Transverse colon (tissue), 4 donors: ENCODE measurements around the gene P2RX7. TPM values are rescaled to one million over a fixed set of nuclear protein-coding genes. Genes with fewer than 3 reads are reported as not detected.
A peak's percentile ranks its signal among the peaks of the same experiment; 100 is the strongest.

Experiments
- DNase-seq: peaks from one replicate; pipeline ENCODE4 v3.0.0-alpha.2; 2019
- H3K27ac ChIP-seq, 4 donors: fragments of 200-600 bp; sonication (generic); 2 replicates each; pipeline ENCODE4 v1.5.1; 2016 to 2018; ENCODE audit warnings: inconsistent platforms in 4 of 4
- H3K27me3 ChIP-seq: fragments of 200-600 bp; sonication (generic); 2 replicates; pipeline ENCODE4 v1.5.1; 2017; ENCODE audit warnings: inconsistent platforms
- H3K36me3 ChIP-seq, 4 donors: fragments of 200-600 bp; sonication (generic); 2 replicates each; pipeline ENCODE4 v1.5.1; 2017 to 2019; ENCODE audit warnings: inconsistent platforms in 4 of 4
- H3K4me1 ChIP-seq, 4 donors: fragments of 200-600 bp; sonication (generic); 2 replicates each; pipeline ENCODE4 v1.5.1; 2017 to 2020; ENCODE audit warnings: inconsistent platforms in 4 of 4
- H3K4me3 ChIP-seq, 4 donors: fragments of 200-600 bp; sonication (generic); 1 replicate in 1 of 4; 2 replicates in 3 of 4; pipeline versions ENCODE4 v1.5.1 to v1.6.1; 2017 to 2019; ENCODE audit warnings: inconsistent platforms in 4 of 4
- H3K9me3 ChIP-seq, 2 donors: fragments of 200-600 bp; sonication (generic); 2 replicates each; pipeline ENCODE4 v1.5.1; 2017 to 2019; ENCODE audit warnings: inconsistent platforms in 2 of 2
- EP300 ChIP-seq: sonication (generic); formaldehyde crosslinking; IDR thresholded peaks from one replicate; pipeline ENCODE4 v1.6.1; 2017; ENCODE audit warnings: antibody characterized with exemption, low read depth
- POLR2A ChIP-seq: fragments of 450-650 bp; IDR thresholded peaks from one replicate; pipeline ENCODE4 v1.6.1; 2016; ENCODE audit warnings: antibody characterized with exemption, mild to moderate bottlenecking, moderate library complexity
- POLR2AphosphoS5 ChIP-seq, 3 donors: sonication (generic); formaldehyde crosslinking; IDR thresholded peaks; one replicate each; pipeline ENCODE4 v1.6.1; 2016; ENCODE audit warnings: antibody characterized with exemption in 3 of 3
- WGBS, 2 donors: methylation state at CpG; one replicate each; pipeline ENCODE4 v1.1.5; 2018; ENCODE audit warnings: low coverage in 1 of 2; 5-methylcytosine and 5-hydroxymethylcytosine counted together
- in situ Hi-C, 4 donors: fragments of 200-750 bp; cut with MboI; loops; one replicate each; pipeline versions ENCODE4 v1.15.0 to v1.15.1; 2017; ENCODE audit warnings: low sequenced_read_pairs in 3 of 4, low pct_ligation_motif_present in 1 of 4, low pct_unique_long_range_greater_than_20kb in 1 of 4
- intact Hi-C: fragments of 100-400 bp; cut with DNase I; formaldehyde crosslinking; loops from one replicate; pipeline ENCODE4 v1.15.1; 2023; ENCODE audit warnings: low total_unique reads
- total RNA-seq, 4 donors: library from RNA; depleted of rRNA; stranded (reverse); fragments of >200 nt; gene quantifications; one replicate each; pipeline ENCODE4 v1.1.0, GENCODE V29; 2016
- TF ChIP-seq, protein P1 (sequence below), 5 experiments: fragments of 200-600 bp in 3 of 5; fragments of 450-650 bp in 2 of 5; sonication (generic) in 3 of 5; IDR thresholded peaks; 1 replicate in 2 of 5; 2 replicates in 3 of 5; pipeline ENCODE4 v1.5.1; 2016 to 2017; ENCODE audit warnings: antibody characterized with exemption in 5 of 5, inconsistent platforms in 3 of 5, mild to moderate bottlenecking in 2 of 5, moderate library complexity in 1 of 5

P2RX7 gene
- total RNA-seq, 4 donors from 2014 or later: 0.96 to 7.1 (median 5.1) TPM

DNA sequence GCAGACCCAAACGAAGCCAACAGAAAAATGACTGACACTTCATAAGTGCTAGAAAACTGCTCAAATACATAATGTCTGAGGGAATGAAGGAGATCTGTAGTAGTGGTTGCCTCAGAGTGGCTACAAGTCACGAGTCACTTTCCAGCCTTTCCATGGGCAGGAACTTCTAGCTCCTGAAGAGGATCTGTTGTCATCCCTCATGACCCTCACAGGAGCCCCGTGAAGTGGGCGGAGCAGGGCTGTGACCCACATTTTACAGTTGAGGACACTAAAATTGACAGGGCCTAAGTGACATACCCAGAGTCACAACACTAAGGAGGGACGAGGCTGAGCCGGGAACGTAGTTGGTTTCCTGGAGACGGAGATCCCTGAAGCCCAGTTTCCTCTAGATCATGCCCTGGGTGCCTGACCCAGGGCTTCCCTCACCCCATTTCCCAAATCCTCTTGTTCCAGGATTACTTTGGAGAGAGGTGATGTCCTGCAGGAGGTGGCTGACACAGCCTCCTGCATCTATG, 45.8 kb upstream of the P2RX7 start:
- no peaks in the 10 kb centered on the region for H3K27me3 ChIP-seq
- H3K36me3 ChIP-seq: no peaks in the 10 kb centered on the region
- no peak for DNase-seq
- no peak overlapping the region for H3K27ac ChIP-seq
- in situ Hi-C loops (no loop called here), intact Hi-C loops (no loop called here)
- H3K4me1 ChIP-seq: no peaks in the 10 kb centered on the region
- no peak overlapping the region for H3K4me3 ChIP-seq
- 96% methylated on average over 8 of the region's 8 CpGs; no CpG with 5 or more reads in 1 of the 2 donors for WGBS, 2 donors
- H3K9me3 ChIP-seq: no peaks in the 10 kb centered on the region
- TF ChIP-seq, protein P1, sequence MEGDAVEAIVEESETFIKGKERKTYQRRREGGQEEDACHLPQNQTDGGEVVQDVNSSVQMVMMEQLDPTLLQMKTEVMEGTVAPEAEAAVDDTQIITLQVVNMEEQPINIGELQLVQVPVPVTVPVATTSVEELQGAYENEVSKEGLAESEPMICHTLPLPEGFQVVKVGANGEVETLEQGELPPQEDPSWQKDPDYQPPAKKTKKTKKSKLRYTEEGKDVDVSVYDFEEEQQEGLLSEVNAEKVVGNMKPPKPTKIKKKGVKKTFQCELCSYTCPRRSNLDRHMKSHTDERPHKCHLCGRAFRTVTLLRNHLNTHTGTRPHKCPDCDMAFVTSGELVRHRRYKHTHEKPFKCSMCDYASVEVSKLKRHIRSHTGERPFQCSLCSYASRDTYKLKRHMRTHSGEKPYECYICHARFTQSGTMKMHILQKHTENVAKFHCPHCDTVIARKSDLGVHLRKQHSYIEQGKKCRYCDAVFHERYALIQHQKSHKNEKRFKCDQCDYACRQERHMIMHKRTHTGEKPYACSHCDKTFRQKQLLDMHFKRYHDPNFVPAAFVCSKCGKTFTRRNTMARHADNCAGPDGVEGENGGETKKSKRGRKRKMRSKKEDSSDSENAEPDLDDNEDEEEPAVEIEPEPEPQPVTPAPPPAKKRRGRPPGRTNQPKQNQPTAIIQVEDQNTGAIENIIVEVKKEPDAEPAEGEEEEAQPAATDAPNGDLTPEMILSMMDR (IDR thresholded peaks at IDR 0.05): no peak
- TF ChIP-seq POLR2AphosphoS5 (IDR thresholded peaks at IDR 0.05): no peak
- TF ChIP-seq EP300: no peak
- no peak for TF ChIP-seq POLR2A

DNA sequence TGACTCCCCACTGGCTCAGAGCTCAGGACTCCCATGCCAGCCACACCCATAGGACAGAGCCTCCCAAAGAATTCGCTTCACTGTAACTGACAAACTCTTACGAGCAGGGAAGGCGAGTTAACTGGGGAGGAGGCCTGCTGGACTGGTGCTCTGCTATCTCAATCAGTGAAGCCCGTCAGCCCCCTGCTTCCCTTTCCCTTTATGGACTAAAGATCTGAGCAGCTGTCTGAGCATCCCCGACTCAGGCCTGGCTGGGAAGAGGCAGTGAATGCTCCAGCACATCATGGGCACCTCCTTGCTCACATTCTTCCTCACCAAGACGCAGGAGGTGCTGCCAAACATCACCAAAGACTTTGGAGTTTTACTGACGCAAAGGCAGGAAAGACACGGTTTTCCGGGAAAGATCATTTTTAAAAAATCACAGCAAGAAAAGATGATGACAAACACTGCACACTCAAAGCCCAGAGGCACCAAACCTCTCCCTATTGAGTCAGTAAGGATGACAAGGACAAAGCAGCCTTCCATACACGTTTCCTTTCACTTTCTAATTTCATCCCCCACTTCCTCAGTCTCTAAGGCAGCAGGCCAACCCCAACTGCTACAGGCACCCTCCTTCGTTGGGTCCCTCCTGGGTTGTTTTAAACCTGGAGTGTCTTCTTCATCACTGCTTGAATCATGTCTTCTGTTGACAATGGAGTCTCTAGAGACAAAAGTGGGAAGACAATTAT, 45.0 kb upstream of the P2RX7 start:
- no peaks in the 10 kb centered on the region for H3K4me1 ChIP-seq
- no peaks in the 10 kb centered on the region for H3K36me3 ChIP-seq
- no peak for DNase-seq
- no peaks in the 10 kb centered on the region for H3K27me3 ChIP-seq
- H3K4me3 ChIP-seq: no peak overlapping the region
- WGBS, 2 donors: 53 to 67% methylated on average over 6 to 11 of the region's 11 CpGs
- TF ChIP-seq, protein P1 (IDR thresholded peaks at IDR 0.05): no peak
- no peak for TF ChIP-seq POLR2AphosphoS5 (IDR thresholded peaks at IDR 0.05)
- no peak overlapping the region for H3K27ac ChIP-seq
- intact Hi-C loops: no loop called here
- in situ Hi-C loops: no loop called here
- no peaks in the 10 kb centered on the region for H3K9me3 ChIP-seq

DNA sequence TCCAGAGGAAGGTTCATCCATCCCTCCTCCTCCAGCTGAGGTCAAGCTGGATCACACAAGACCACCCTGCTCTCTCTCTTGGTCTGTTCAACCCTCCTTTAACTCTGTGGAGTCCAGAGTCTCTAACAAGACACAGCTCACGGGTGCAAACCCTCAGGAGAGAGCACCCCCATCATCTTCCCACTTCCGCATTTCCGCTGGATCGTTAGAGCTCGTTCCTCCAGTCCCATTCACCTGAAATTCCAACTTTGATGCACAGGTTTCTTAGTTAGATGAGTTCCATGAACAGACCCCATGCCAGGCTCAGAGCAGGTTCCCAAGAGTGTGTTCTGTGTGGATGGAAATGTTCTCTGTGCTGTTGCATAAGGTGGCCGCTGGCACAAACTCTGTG, 44.5 kb upstream of the P2RX7 start:
- Histone ChIP-seq H3K36me3 (no peaks in the 10 kb centered on the region), H3K27ac (no peak overlapping the region), H3K4me3 (no peak overlapping the region), H3K4me1 (no peaks in the 10 kb centered on the region), H3K9me3 (no peaks in the 10 kb centered on the region), H3K27me3 (no peaks in the 10 kb centered on the region)
- in situ Hi-C loops (no loop called here), intact Hi-C loops (no loop called here)
- TF ChIP-seq EP300: no peak
- TF ChIP-seq POLR2A: no peak
- TF ChIP-seq POLR2AphosphoS5 (IDR thresholded peaks at IDR 0.05): no peak
- TF ChIP-seq, protein P1 (IDR thresholded peaks at IDR 0.05): no peak
- WGBS, 2 donors: 91 to 94% methylated on average over 5 to 6 of the region's 6 CpGs
- no peak for DNase-seq

DNA sequence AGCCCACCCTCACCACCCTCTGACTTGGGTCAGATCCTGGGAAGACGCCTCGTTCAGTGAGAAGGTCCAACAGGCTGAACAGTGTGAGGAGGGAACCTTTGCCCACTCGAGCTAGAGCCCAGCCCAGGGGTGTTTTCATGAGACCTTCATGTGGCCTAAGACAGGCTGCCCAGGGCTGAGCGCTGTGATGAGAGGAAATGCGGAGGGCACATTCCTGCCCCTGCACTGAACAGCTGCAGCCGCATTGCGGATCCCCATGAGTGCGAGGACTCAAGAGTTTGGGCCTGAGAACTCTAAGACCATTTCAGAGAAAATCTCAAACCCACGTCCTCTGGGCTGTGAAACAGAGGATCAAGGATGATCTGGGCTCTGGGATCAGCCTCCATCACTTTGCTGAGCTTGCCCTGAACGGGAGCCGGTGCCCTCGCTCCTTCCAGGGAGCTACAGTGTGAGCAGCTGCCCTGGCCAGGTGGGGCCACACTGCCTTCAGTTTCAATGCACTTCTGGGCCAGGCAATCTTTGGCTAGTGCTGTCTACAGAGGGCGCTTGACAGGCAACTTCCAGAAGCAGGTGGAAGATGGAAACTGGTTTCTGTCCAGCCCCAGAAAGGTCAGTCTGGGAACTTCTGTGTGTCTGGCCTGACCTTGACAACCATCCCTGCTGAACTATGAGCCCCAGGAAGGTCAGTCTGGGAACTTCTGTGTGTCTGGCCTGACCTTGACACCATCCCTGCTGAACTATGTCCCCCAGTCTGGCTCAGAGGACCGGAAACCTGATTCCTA, 43.5 kb upstream of the P2RX7 start:
- Histone ChIP-seq H3K36me3 (no peaks in the 10 kb centered on the region), H3K4me3 (no peak overlapping the region), H3K4me1 (no peaks in the 10 kb centered on the region), H3K9me3 (no peaks in the 10 kb centered on the region), H3K27me3 (peaks cover 4% of the 10 kb centered on the region), H3K27ac (no peak overlapping the region)
- DNase-seq: peak; percentile 44
- 69 to 79% methylated on average over 9 to 14 of the region's 14 CpGs for WGBS, 2 donors
- intact Hi-C loops (no loop called here), in situ Hi-C loops (no loop called here)
- TF ChIP-seq, protein P1 (IDR thresholded peaks at IDR 0.05): no peak
- TF ChIP-seq POLR2AphosphoS5 (IDR thresholded peaks at IDR 0.05): no peak
- TF ChIP-seq EP300: no peak
- no peak for TF ChIP-seq POLR2A
